Transverse colon (tissue), 4 donors: ENCODE data around the gene ADAM30. TPM values are rescaled to one million over a fixed set of nuclear protein-coding genes. Genes with fewer than 3 reads are reported as not detected.

Experiments used
- DNase-seq: peaks from one replicate; pipeline ENCODE4 v3.0.0-alpha.2; 2019
- H3K27ac ChIP-seq, 4 donors: fragments of 200-600 bp; sonication (generic); 2 replicates each; pipeline ENCODE4 v1.5.1; 2016 to 2018; ENCODE audit warnings: inconsistent platforms in 4 of 4
- H3K27me3 ChIP-seq: fragments of 200-600 bp; sonication (generic); 2 replicates; pipeline ENCODE4 v1.5.1; 2017; ENCODE audit warnings: inconsistent platforms
- H3K36me3 ChIP-seq, 4 donors: fragments of 200-600 bp; sonication (generic); 2 replicates each; pipeline ENCODE4 v1.5.1; 2017 to 2019; ENCODE audit warnings: inconsistent platforms in 4 of 4
- H3K4me1 ChIP-seq, 4 donors: fragments of 200-600 bp; sonication (generic); 2 replicates each; pipeline ENCODE4 v1.5.1; 2017 to 2020; ENCODE audit warnings: inconsistent platforms in 4 of 4
- H3K4me3 ChIP-seq, 4 donors: fragments of 200-600 bp; sonication (generic); 1 replicate in 1 of 4; 2 replicates in 3 of 4; pipeline versions ENCODE4 v1.5.1 to v1.6.1; 2017 to 2019; ENCODE audit warnings: inconsistent platforms in 4 of 4
- H3K9me3 ChIP-seq, 2 donors: fragments of 200-600 bp; sonication (generic); 2 replicates each; pipeline ENCODE4 v1.5.1; 2017 to 2019; ENCODE audit warnings: inconsistent platforms in 2 of 2
- EP300 ChIP-seq: sonication (generic); formaldehyde crosslinking; IDR thresholded peaks from one replicate; pipeline ENCODE4 v1.6.1; 2017; ENCODE audit warnings: antibody characterized with exemption, low read depth
- POLR2A ChIP-seq: fragments of 450-650 bp; IDR thresholded peaks from one replicate; pipeline ENCODE4 v1.6.1; 2016; ENCODE audit warnings: antibody characterized with exemption, mild to moderate bottlenecking, moderate library complexity
- POLR2AphosphoS5 ChIP-seq, 3 donors: sonication (generic); formaldehyde crosslinking; IDR thresholded peaks; one replicate each; pipeline ENCODE4 v1.6.1; 2016; ENCODE audit warnings: antibody characterized with exemption in 3 of 3
- WGBS, 2 donors: methylation state at CpG; one replicate each; pipeline ENCODE4 v1.1.5; 2018; ENCODE audit warnings: low coverage in 1 of 2; 5-methylcytosine and 5-hydroxymethylcytosine counted together
- in situ Hi-C, 4 donors: fragments of 200-750 bp; cut with MboI; loops; one replicate each; pipeline versions ENCODE4 v1.15.0 to v1.15.1; 2017; ENCODE audit warnings: low sequenced_read_pairs in 3 of 4, low pct_ligation_motif_present in 1 of 4, low pct_unique_long_range_greater_than_20kb in 1 of 4
- intact Hi-C: fragments of 100-400 bp; cut with DNase I; formaldehyde crosslinking; loops from one replicate; pipeline ENCODE4 v1.15.1; 2023; ENCODE audit warnings: low total_unique reads
- total RNA-seq, 4 donors: library from RNA; depleted of rRNA; stranded (reverse); fragments of >200 nt; gene quantifications; one replicate each; pipeline ENCODE4 v1.1.0, GENCODE V29; 2016
- TF ChIP-seq, protein P1 (sequence below), 5 experiments: fragments of 200-600 bp in 3 of 5; fragments of 450-650 bp in 2 of 5; sonication (generic) in 3 of 5; IDR thresholded peaks; 1 replicate in 2 of 5; 2 replicates in 3 of 5; pipeline ENCODE4 v1.5.1; 2016 to 2017; ENCODE audit warnings: antibody characterized with exemption in 5 of 5, inconsistent platforms in 3 of 5, mild to moderate bottlenecking in 2 of 5, moderate library complexity in 1 of 5

ADAM30 gene
- total RNA-seq, 4 donors from 2014 or later, result not detected

DNA sequence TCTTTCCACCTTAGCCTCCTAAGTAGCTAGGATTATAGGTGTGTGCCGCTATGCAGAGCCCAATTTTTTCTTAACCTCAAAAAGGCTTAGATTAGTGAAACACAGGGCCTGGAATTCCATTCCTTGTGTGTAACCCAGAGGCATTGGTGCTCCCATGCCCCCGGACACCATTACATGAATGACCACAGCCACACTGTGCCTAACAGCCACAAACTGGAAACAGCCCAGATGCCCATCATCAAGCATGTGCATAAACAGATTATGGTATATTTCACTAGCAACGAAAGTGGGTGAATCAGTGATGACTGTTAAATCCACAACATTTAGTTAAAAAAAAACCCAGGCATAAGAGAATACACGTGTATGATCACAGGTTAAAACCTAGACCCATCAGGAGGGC lies 24.4 kb downstream of the ADAM30 start:
- intact Hi-C loops (no loop called here), in situ Hi-C loops (loop anchor here in 1 of 4 donors (25.0 kb wide), 1 partner anchor 135 kb away; no protein-coding TSS in a partner anchor)
- peaks cover 0 to 7% (median 0%) of the 10 kb centered on the region in 4 donors for H3K4me1 ChIP-seq
- WGBS, 2 donors, result 88 to 100% methylated on average over 1 to 4 of the region's 4 CpGs
- no peak overlapping the region for H3K4me3 ChIP-seq
- no peak for TF ChIP-seq POLR2A
- TF ChIP-seq, protein P1, sequence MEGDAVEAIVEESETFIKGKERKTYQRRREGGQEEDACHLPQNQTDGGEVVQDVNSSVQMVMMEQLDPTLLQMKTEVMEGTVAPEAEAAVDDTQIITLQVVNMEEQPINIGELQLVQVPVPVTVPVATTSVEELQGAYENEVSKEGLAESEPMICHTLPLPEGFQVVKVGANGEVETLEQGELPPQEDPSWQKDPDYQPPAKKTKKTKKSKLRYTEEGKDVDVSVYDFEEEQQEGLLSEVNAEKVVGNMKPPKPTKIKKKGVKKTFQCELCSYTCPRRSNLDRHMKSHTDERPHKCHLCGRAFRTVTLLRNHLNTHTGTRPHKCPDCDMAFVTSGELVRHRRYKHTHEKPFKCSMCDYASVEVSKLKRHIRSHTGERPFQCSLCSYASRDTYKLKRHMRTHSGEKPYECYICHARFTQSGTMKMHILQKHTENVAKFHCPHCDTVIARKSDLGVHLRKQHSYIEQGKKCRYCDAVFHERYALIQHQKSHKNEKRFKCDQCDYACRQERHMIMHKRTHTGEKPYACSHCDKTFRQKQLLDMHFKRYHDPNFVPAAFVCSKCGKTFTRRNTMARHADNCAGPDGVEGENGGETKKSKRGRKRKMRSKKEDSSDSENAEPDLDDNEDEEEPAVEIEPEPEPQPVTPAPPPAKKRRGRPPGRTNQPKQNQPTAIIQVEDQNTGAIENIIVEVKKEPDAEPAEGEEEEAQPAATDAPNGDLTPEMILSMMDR (IDR thresholded peaks at IDR 0.05), result no peak
- TF ChIP-seq POLR2AphosphoS5 (IDR thresholded peaks at IDR 0.05), result no peak
- no peak for TF ChIP-seq EP300
- no peak for DNase-seq
- H3K9me3 ChIP-seq, result no peaks in the 10 kb centered on the region
- H3K27me3 ChIP-seq, result no peaks in the 10 kb centered on the region
- H3K27ac ChIP-seq, result no peak overlapping the region
- no peaks in the 10 kb centered on the region for H3K36me3 ChIP-seq

DNA sequence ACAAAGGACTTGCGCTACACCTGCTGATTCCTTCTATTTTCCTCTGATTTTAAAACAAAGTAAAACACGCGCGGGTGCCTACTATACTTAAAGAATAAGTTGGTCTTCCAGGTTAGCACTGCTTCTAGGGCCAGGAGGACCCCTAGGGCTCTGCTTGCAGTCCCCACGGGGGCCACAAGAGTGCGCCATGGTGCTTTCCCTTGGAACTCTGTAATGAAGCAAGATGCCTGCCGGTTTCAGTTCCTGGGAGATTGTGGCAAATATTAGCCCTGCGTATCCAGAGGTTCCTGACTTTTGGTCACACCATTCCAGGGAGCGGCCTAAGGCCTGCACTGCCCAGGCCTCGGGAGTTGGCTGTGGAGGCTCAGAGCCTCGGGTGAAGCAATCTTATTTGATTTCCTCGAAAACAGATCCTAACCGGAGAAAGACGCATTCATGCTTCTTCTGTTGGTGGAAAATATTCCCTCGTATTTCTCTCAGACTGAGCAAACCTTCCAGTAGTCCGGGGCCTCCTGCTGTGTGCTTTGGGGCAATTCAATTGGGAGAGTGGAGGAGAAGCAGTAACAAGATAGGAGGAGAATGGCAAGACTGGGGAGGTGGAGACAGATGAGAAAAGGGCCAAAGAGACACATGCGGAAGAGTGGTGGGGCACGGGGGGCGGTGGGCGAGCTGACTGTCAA lies 25.3 kb downstream of the ADAM30 start:
- Histone ChIP-seq H3K27ac (no peak overlapping the region), H3K27me3 (no peaks in the 10 kb centered on the region), H3K4me1 (peaks cover 0 to 10% (median 0%) of the 10 kb centered on the region in 4 donors), H3K36me3 (no peaks in the 10 kb centered on the region), H3K4me3 (no peak overlapping the region), H3K9me3 (no peaks in the 10 kb centered on the region)
- DNase-seq, result peak; percentile 76
- in situ Hi-C loops, result loop anchor here in 1 of 4 donors (25.0 kb wide), 1 partner anchor 134 kb away; no protein-coding TSS in a partner anchor
- intact Hi-C loops, result no loop called here
- TF ChIP-seq, protein P1 (IDR thresholded peaks at IDR 0.05), result peak; percentile 68 to 87 (median 83)
- no peak for TF ChIP-seq EP300
- 55 to 63% methylated on average over 10 to 20 of the region's 20 CpGs for WGBS, 2 donors

DNA sequence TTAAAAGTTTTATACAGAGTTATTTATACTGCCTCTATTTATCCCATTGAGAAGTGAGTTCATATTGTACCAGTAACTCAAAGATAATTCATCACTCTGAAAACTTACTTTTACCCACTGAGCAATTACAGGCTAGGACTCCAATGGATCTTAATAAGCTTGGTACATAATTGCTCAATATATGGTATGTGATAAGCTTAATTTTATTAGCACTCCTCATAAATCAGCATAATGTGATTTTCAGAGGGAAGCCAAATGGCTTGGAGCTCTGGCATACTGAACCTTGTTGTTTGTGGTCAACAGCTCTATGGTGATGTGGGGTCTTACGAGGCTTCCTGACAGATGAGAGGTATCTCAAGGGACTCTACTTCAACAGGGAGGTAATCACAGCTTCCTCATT lies 26.3 kb downstream of the ADAM30 start:
- intact Hi-C loops, result no loop called here
- Histone ChIP-seq H3K36me3 (no peaks in the 10 kb centered on the region), H3K27ac (no peak overlapping the region), H3K4me1 (peaks cover 0 to 10% (median 0%) of the 10 kb centered on the region in 4 donors), H3K9me3 (no peaks in the 10 kb centered on the region), H3K4me3 (no peak overlapping the region), H3K27me3 (no peaks in the 10 kb centered on the region)
- TF ChIP-seq POLR2A (no peak), POLR2AphosphoS5 (IDR thresholded peaks at IDR 0.05) (no peak), EP300 (no peak)
- TF ChIP-seq, protein P1 (IDR thresholded peaks at IDR 0.05), result no peak
- in situ Hi-C loops, result loop anchor here in 1 of 4 donors (10.0 to 25.0 kb wide), 2 partner anchors 65 to 133 kb away; no protein-coding TSS in a partner anchor
- WGBS, 2 donors, result 68% methylated on average over 1 of the region's 1 CpG; no CpG with 5 or more reads in 1 of the 2 donors
- DNase-seq, result no peak

DNA sequence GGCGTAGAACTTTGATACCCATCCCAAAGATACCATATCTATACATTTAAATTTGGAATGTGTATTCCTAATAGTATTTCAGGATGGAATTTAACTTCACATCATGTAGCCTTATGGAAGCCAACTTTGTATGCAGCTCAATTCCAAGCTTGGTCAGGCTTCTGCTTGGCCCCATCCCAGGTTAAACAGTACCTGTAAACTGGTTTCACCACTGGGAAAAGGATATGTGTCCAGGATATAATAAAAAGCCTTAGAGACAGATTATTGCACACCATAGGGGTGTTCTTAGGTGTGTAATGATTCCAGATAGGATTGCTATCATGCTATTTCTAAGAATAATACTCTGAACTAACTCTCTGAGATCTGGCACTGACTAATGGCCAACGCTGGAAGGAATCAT lies 28.1 kb downstream of the ADAM30 start:
- intact Hi-C loops (no loop called here), in situ Hi-C loops (loop anchor here in 1 of 4 donors (10.0 to 25.0 kb wide), 2 partner anchors 63 to 131 kb away; no protein-coding TSS in a partner anchor)
- peaks cover 0 to 6% (median 0%) of the 10 kb centered on the region in 4 donors for H3K4me1 ChIP-seq
- H3K4me3 ChIP-seq, result no peak overlapping the region
- DNase-seq, result peak; percentile 28
- no peak for TF ChIP-seq EP300
- TF ChIP-seq, protein P1 (IDR thresholded peaks at IDR 0.05), result no peak
- no peak for TF ChIP-seq POLR2A
- TF ChIP-seq POLR2AphosphoS5 (IDR thresholded peaks at IDR 0.05), result no peak
- no peaks in the 10 kb centered on the region for H3K27me3 ChIP-seq
- no peak overlapping the region for H3K27ac ChIP-seq
- no peaks in the 10 kb centered on the region for H3K36me3 ChIP-seq
- H3K9me3 ChIP-seq, result no peaks in the 10 kb centered on the region
- WGBS, 2 donors, result 50 to 76% methylated on average over 1 to 2 of the region's 2 CpGs
